OCI-LY3 (cell line): ENCODE data around the gene SPATA16.

Source experiments
- CTCF ChIP-seq: fragments of 200-600, 300-600 bp; sonication (generic); IDR thresholded peaks from 2 replicates; pipeline ENCODE4 v1.5.1; 2014; ENCODE audit warnings: antibody characterized with exemption, low read length, low read depth
- EZH2phosphoT487 ChIP-seq: fragments of 200-600 bp; shearing (Covaris generic); IDR thresholded peaks from 2 replicates; pipeline ENCODE4 v1.6.1; 2018; ENCODE audit warnings: antibody characterized with exemption, mixed run types, low read depth

- no peak for TF ChIP-seq CTCF
- no peak for TF ChIP-seq EZH2phosphoT487
These were observed 182.5 kb downstream of the SPATA16 start for GRCh38 chr3:172958565-172958964.
